HCT116 (cell line): Measurements from ENCODE around the gene FLT4. TPM values are rescaled to one million over a fixed set of nuclear protein-coding genes. Genes with fewer than 3 reads are reported as not detected.

Source experiments
- ATAC-seq: fragments of 200-7000 bp; cut with Tn5 transposase; 2 replicates; pipeline ENCODE4 v1.9.1; 2020; ENCODE audit warnings: mild to moderate bottlenecking, moderate library complexity
- BruUV-seq: library from RNA; stranded (reverse); fragments of 400-500 nt; replicated peaks from 2 replicates; lab custom pipeline; 2021; lab: Mats Ljungman, UMichigan
- CTCF ChIA-PET: fragments of 300-600 bp; sonication (Branson Sonifier 250); formaldehyde crosslinking; loops from one replicate; lab custom pipeline; 2021; ENCODE audit warnings: antibody characterized with exemption; lab: Charles Lee
- POLR2A ChIA-PET: fragments of 300-600, 350-600 bp; sonication (Branson Sonifier 250); formaldehyde crosslinking; loops from one replicate; lab custom pipeline; 2021; ENCODE audit warnings: antibody characterized with exemption; lab: Charles Lee
- RAD21 ChIA-PET, 2 experiments: fragments of 300-600 bp; sonication (Branson Sonifier 250); formaldehyde crosslinking; loops; one replicate each; lab custom pipeline; 2023; ENCODE audit warnings: low total read pairs in 2 of 2; ENCODE audit not compliant: uncharacterized antibody in 2 of 2, unreplicated experiment in 2 of 2, low non-redundant PET in 1 of 2; lab: Charles Lee
- DNase-seq: peaks from one replicate; pipeline ENCODE4 v3.0.0-alpha.2; 2010; ENCODE audit warnings: low read depth, low spot score
- H2AFZ ChIP-seq: fragments of 200-600 bp; shearing (Covaris generic), sonication (generic); 2 replicates; pipeline ENCODE4 v1.6.1; 2017; ENCODE audit warnings: low read depth, mixed run types, mixed read lengths, antibody characterized with exemption, low read length; ENCODE audit not compliant: poor library complexity, severe bottlenecking
- H3K27ac ChIP-seq: 2 replicates; pipeline ENCODE4 v1.5.1; 2012; ENCODE audit warnings: low read depth, low read length
- H3K27me3 ChIP-seq: fragments of 200-600 bp; sonication (generic); 2 replicates; pipeline ENCODE4 v1.6.1; 2016; ENCODE audit warnings: mixed run types, low read length, mixed read lengths; ENCODE audit not compliant: insufficient read depth
- H3K36me3 ChIP-seq, 2 experiments: fragments of 200-500 bp in 1 of 2; fragments of 200-600 bp in 1 of 2; sonication (Bioruptor generic) in 1 of 2; sonication (generic) in 1 of 2; 2 replicates each; pipeline versions ENCODE4 v1.5.1 to v1.6.1; 2014 to 2016; ENCODE audit warnings: low read length in 2 of 2, inconsistent platforms in 1 of 2, mixed read lengths in 1 of 2, mixed run types in 1 of 2; ENCODE audit not compliant: insufficient read depth in 2 of 2, control insufficient read depth in 1 of 2
- H3K4me1 ChIP-seq, 2 experiments: fragments of 200-600 bp in 1 of 2; sonication (generic) in 1 of 2; 2 replicates each; pipeline versions ENCODE4 v1.5.1 to v1.6.1; 2012 to 2017; ENCODE audit warnings: low read length in 2 of 2, inconsistent platforms in 1 of 2, mild to moderate bottlenecking in 1 of 2, mixed read lengths in 1 of 2, mixed run types in 1 of 2, moderate library complexity in 1 of 2; ENCODE audit not compliant: insufficient read depth in 2 of 2, control insufficient read depth in 1 of 2
- H3K4me2 ChIP-seq: fragments of 200-600 bp; sonication (generic); 2 replicates; pipeline ENCODE4 v1.6.1; 2017; ENCODE audit warnings: mixed run types, low read length, mixed read lengths
- H3K4me3 ChIP-seq, 2 experiments: fragments of 200-600 bp in 1 of 2; sonication (generic) in 1 of 2; replicated peaks in 1 of 2; 2 replicates each; pipeline ENCODE4 v1.5.1; 2011 to 2016; ENCODE audit warnings: low read length in 2 of 2, control low read depth in 1 of 2, low read depth in 1 of 2, mild to moderate bottlenecking in 1 of 2, mixed read lengths in 1 of 2, mixed run types in 1 of 2
- H3K79me2 ChIP-seq: fragments of 200-600 bp; sonication (generic); 2 replicates; pipeline ENCODE4 v1.6.1; 2017; ENCODE audit warnings: mild to moderate bottlenecking, mixed run types, low read length, moderate library complexity, mixed read lengths; ENCODE audit not compliant: insufficient read depth
- H3K9ac ChIP-seq: fragments of 200-600 bp; sonication (generic); 2 replicates; pipeline ENCODE4 v1.6.1; 2016; ENCODE audit warnings: low read length, mixed read lengths
- H3K9me2 ChIP-seq: fragments of 200-600 bp; sonication (generic), shearing (Covaris generic); 2 replicates; pipeline ENCODE4 v1.6.1; 2017; ENCODE audit warnings: mixed run types, mild to moderate bottlenecking, moderate library complexity; ENCODE audit not compliant: insufficient read depth
- H3K9me3 ChIP-seq, 2 experiments: fragments of 200-500 bp in 1 of 2; fragments of 200-600 bp in 1 of 2; sonication (Bioruptor generic) in 1 of 2; sonication (generic) in 1 of 2; 2 replicates each; pipeline ENCODE4 v1.6.1; 2014 to 2017; ENCODE audit warnings: low read length in 2 of 2, mixed read lengths in 2 of 2, inconsistent platforms in 1 of 2, low read depth in 1 of 2, mild to moderate bottlenecking in 1 of 2, mixed run types in 1 of 2, moderate library complexity in 1 of 2; ENCODE audit not compliant: control insufficient read depth in 1 of 2, insufficient read depth in 1 of 2
- H4K20me1 ChIP-seq: fragments of 200-600 bp; sonication (generic), shearing (Covaris generic); 2 replicates; pipeline ENCODE4 v1.6.1; 2017; ENCODE audit warnings: mixed run types, mild to moderate bottlenecking, moderate library complexity; ENCODE audit not compliant: insufficient read depth
- ATF3 ChIP-seq: IDR thresholded peaks from 2 replicates; pipeline ENCODE4 v1.6.1; 2012
- CEBPB ChIP-seq: IDR thresholded peaks from 2 replicates; pipeline ENCODE4 v1.6.1; 2012; ENCODE audit warnings: low read depth
- CTCF ChIP-seq, 3 experiments: fragments of 200-600 bp in 1 of 3; sonication (generic) in 1 of 3; IDR thresholded peaks in 2 of 3; conservative IDR thresholded peaks in 1 of 3; 2 replicates each; pipeline ENCODE4 v1.5.1; 2012 to 2017; ENCODE audit warnings: low read depth in 2 of 3, low read length in 2 of 3, antibody characterized with exemption in 1 of 3, borderline replicate concordance in 1 of 3, control low read depth in 1 of 3, mild to moderate bottlenecking in 1 of 3, mixed read lengths in 1 of 3, mixed run types in 1 of 3, moderate library complexity in 1 of 3; ENCODE audit not compliant: insufficient read depth in 1 of 3
- EZH2 ChIP-seq: fragments of 200-600 bp; sonication (generic); IDR thresholded peaks from 2 replicates; pipeline ENCODE4 v1.6.1; 2017; ENCODE audit warnings: antibody characterized with exemption, mixed run types
- POLR2AphosphoS5 ChIP-seq: IDR thresholded peaks from 2 replicates; pipeline ENCODE4 v1.6.1; 2011; ENCODE audit warnings: mild to moderate bottlenecking, low read depth, low read length, moderate library complexity
- RAD21 ChIP-seq: IDR thresholded peaks from 2 replicates; pipeline ENCODE4 v1.6.1; 2012; ENCODE audit warnings: low read depth, mild to moderate bottlenecking
- REST ChIP-seq: IDR thresholded peaks from 2 replicates; pipeline ENCODE4 v1.6.1; 2012; ENCODE audit warnings: low read depth
- YY1 ChIP-seq: IDR thresholded peaks from 2 replicates; pipeline ENCODE4 v1.6.1; 2011; ENCODE audit warnings: low read length, low read depth, moderate library complexity, mild to moderate bottlenecking; ENCODE audit not compliant: insufficient replicate concordance; ENCODE audit errors: extremely low read depth
- intact Hi-C: fragments of 100-400 bp; cut with micrococcal nuclease; formaldehyde crosslinking; loops from 2 replicates; pipeline ENCODE4 v1.10.0; 2022
- total RNA-seq: library from RNA; stranded (reverse); gene quantifications from one replicate; pipeline ENCODE4 v1.2.1, GENCODE V29; 2021; ENCODE audit not compliant: unreplicated experiment

The FLT4 gene
- total RNA-seq, 1 experiment from 2014 or later = 0.17 TPM

DNA sequence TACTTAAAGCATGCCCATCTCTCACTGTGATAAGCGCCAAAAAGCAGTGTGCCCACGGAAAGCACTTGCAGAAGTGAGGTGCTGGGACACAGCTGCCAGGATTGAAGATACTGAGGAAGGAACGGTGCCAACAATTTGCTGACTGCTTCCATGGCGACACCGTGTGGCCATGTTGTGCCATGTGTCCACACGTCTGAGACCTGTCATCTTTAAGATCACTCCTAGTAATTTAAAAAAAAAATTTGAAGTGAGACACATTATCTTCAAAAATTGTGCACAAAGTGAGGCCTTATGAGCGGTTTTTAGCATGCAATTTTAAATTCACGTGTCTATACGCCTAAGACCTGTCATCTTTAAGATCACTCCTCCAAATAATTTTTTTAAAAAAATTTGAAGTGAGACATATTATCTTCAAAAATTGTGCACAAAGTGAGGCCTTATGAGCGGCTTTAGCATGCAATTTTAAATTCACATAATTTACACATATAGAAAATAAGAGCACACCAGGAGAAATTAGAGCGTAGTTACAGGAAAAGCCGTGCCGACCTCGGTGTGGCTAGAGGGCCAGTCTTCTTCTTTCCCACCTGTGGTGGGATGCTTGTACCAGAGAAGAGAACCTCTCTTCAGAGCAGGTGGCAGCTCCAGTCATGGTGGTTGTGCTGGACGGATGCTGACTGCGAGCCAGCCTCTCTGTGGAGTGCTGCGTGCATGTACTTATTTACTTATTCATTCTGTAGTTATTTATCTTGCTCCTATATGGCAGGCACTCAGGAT, 21.4 kb upstream of the FLT4 start:
- BruUV-seq = no TSS peak
- Histone ChIP-seq H3K9ac (no peak overlapping the region), H4K20me1 (no peaks in the 10 kb centered on the region; the same call in 1 of the 2 replicates), H3K36me3 (no peaks in the 10 kb centered on the region), H2AFZ (peak overlapping the region; percentile 78), H3K4me1 (peaks cover 0 to 3% of the 10 kb centered on the region in 2 experiments; a peak in 2 of 4 replicates), H3K27ac (no peak overlapping the region), H3K9me2 (no peaks in the 10 kb centered on the region), H3K79me2 (no peaks in the 10 kb centered on the region), H3K27me3 (no peaks in the 10 kb centered on the region), H3K4me2 (peak overlapping the region; percentile 49), H3K9me3 (no peaks in the 10 kb centered on the region), H3K4me3 (no peak overlapping the region)
- POLR2A ChIA-PET = no interaction called here
- CTCF ChIA-PET = no interaction called here
- peak; percentile 42 for DNase-seq
- RAD21 ChIA-PET = no interaction called here
- intact Hi-C loops = loop anchor here (2.0 to 5.0 kb wide), 2 partner anchors 378 to 543 kb away; partner anchors contain the start of gene MAPK9
- peak; percentile 80 for TF ChIP-seq RAD21
- no peak for TF ChIP-seq EZH2
- 0 out of 2 replicates have a peak, but pooled peaks have one; percentile 23 for TF ChIP-seq POLR2AphosphoS5
- TF ChIP-seq CTCF (IDR thresholded peaks at IDR 0.05 in 2 of 3, conservative IDR thresholded peaks at IDR 0.05 in 1 of 3; ENCODE audit: borderline replicate concordance in 1 of 3, insufficient read depth in 1 of 3, low read depth in 2 of 3, low read length in 2 of 3) = peak; percentile 70 to 82 (median 78)
- no peak for TF ChIP-seq CEBPB
- peak; percentile 89 for ATAC-seq

DNA sequence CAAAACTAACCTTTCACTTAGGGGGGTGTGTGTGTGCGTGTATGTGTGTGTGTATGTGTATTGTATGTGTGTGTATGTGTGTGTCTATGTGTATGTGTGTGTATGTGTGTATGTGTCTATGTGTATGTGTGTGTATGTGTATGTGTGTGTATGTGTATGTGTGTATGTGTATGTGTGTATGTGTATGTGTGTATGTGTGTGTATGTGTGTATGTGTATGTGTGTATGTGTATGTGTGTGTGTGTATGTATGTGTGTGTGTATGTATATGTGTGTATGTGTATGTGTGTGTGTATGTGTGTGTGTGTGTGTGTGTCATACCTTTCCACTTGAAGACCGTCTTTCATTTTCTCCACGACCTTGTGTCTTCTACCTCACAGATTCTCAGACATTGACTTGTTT, 20.8 kb upstream of the FLT4 start:
- ChIA-PET CTCF (no interaction called here), POLR2A (no interaction called here), RAD21 (no interaction called here)
- Histone ChIP-seq H3K4me3 (no peak overlapping the region), H3K36me3 (no peaks in the 10 kb centered on the region), H4K20me1 (no peaks in the 10 kb centered on the region; the same call in 1 of the 2 replicates), H3K27ac (no peak overlapping the region), H3K9me3 (no peaks in the 10 kb centered on the region), H3K9ac (no peak overlapping the region), H3K79me2 (no peaks in the 10 kb centered on the region), H3K9me2 (no peaks in the 10 kb centered on the region), H3K4me1 (peaks cover 0 to 3% of the 10 kb centered on the region in 2 experiments; a peak in 2 of 4 replicates), H3K27me3 (no peaks in the 10 kb centered on the region), H3K4me2 (peak overlapping the region; percentile 49), H2AFZ (peak overlapping the region; percentile 78)
- ATAC-seq = peak; percentile 33
- BruUV-seq = no TSS peak
- intact Hi-C loops = loop anchor here (2.0 to 5.0 kb wide), 2 partner anchors 377 to 543 kb away; partner anchors contain the start of gene MAPK9
- no peak for DNase-seq
- no peak for TF ChIP-seq CTCF (IDR thresholded peaks at IDR 0.05 in 2 of 3, conservative IDR thresholded peaks at IDR 0.05 in 1 of 3; ENCODE audit: borderline replicate concordance in 1 of 3, insufficient read depth in 1 of 3, low read depth in 2 of 3, low read length in 2 of 3)
- no peak for TF ChIP-seq YY1
- no peak for TF ChIP-seq ATF3
- no peak for TF ChIP-seq REST
